Astrocyte of the hippocampus (primary cell): ENCODE results near the gene PTGER2.
A peak's percentile ranks its signal among the peaks of the same experiment; 100 is the strongest.

ENCODE experiments used
- DNase-seq: peaks from one replicate; pipeline ENCODE4 v3.0.0; 2011; ENCODE audit warnings: low read depth, low spot score

Gene PTGER2

GRCh38 chr14:52304248-52304904 is 9.7 kb upstream of the PTGER2 start:
- no peak for DNase-seq

GRCh38 chr14:52305014-52305413 is 9.1 kb upstream of the PTGER2 start:
- no peak for DNase-seq

- no peak for DNase-seq
Measured at GRCh38 chr14:52307376-52307775, 6.7 kb upstream of the PTGER2 start.

- peak; percentile 17 for DNase-seq
Measured at GRCh38 chr14:52307905-52308304, 6.2 kb upstream of the PTGER2 start.

- DNase-seq = no peak
Measured at GRCh38 chr14:52310541-52310940, 3.6 kb upstream of the PTGER2 start.

GRCh38 chr14:52312931-52313355 is 1.2 kb upstream of the PTGER2 start:
- DNase-seq = peak; percentile 15

GRCh38 chr14:52313462-52313861 is 650 bp upstream of the PTGER2 start:
- no peak for DNase-seq

GRCh38 chr14:52314595-52315354 is 663 bp downstream of the PTGER2 start:
- DNase-seq = peak; percentile 58

- no peak for DNase-seq
Measured at GRCh38 chr14:52315355-52315718, 1.2 kb downstream of the PTGER2 start.

- peak; percentile 33 for DNase-seq
Measured at GRCh38 chr14:52318062-52318461, 4.0 kb downstream of the PTGER2 start.

GRCh38 chr14:52318826-52319645 is 4.9 kb downstream of the PTGER2 start:
- peak; percentile 26 for DNase-seq

GRCh38 chr14:52319919-52320318 is 5.8 kb downstream of the PTGER2 start:
- DNase-seq = no peak

- DNase-seq = peak; percentile 42
Measured at GRCh38 chr14:52325126-52325525, 11.0 kb downstream of the PTGER2 start.

GRCh38 chr14:52325630-52326029 is 11.5 kb downstream of the PTGER2 start:
- no peak for DNase-seq

GRCh38 chr14:52327374-52328226 is 13.5 kb downstream of the PTGER2 start:
- peak; percentile 13 for DNase-seq

- DNase-seq = no peak
Measured at GRCh38 chr14:52328276-52328675, 14.2 kb downstream of the PTGER2 start.

GRCh38 chr14:52329678-52330369 is 15.7 kb downstream of the PTGER2 start:
- DNase-seq = no peak

- peak; percentile 52 for DNase-seq
Measured at GRCh38 chr14:52332269-52332668, 18.2 kb downstream of the PTGER2 start.

GRCh38 chr14:52333108-52333507 is 19.0 kb downstream of the PTGER2 start:
- no peak for DNase-seq

- no peak for DNase-seq
Measured at GRCh38 chr14:52333823-52334657, 19.9 kb downstream of the PTGER2 start.
